GM21576 (cell line): ENCODE results near the gene FHIT.

ENCODE experiments used
- ATAC-seq: cut with Tn5 transposase; IDR thresholded peaks from one replicate; pipeline ENCODE4 v1.9.1; 2021; ENCODE audit warnings: mild to moderate bottlenecking, moderate library complexity; ENCODE audit not compliant: unreplicated experiment

The FHIT gene

DNA sequence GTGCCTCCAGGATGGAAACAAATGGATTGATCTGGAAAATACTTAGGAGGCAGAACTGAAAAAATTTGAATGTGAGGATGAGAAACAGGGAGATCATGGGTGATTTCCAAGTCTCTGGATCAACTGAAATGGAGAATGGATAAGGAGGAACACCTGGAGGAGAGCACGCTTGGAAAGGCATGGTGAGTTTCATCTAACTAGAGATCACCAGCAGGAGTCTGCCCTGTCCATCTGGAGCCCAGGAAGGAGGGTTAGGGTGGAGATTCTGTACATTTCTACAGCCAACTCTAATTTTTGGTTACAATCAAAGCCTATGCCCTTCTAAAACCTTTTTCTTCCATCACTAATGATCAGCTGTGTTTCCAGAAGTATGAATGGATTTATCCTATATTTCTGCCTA, 1205.6 kb downstream of the FHIT start:
- no peak for ATAC-seq

DNA sequence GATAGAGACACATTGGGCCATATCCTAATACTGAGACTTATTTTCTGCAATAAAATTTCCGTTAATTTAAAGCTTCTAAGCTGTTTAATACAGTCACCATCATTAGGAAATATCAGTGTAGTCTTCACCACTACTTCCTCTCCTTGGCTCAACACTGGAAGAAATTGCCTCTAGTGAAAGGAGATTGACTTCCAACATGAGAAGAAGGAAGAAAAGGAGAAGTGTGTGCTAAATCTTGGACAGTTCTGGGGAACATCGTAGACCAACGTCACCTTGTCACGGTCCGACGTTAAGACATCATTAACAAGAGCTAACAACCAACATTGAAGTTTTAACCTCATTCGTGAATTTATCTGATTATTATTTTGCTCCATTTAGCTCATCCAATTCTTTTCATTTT, 1214.4 kb downstream of the FHIT start:
- no peak for ATAC-seq

DNA sequence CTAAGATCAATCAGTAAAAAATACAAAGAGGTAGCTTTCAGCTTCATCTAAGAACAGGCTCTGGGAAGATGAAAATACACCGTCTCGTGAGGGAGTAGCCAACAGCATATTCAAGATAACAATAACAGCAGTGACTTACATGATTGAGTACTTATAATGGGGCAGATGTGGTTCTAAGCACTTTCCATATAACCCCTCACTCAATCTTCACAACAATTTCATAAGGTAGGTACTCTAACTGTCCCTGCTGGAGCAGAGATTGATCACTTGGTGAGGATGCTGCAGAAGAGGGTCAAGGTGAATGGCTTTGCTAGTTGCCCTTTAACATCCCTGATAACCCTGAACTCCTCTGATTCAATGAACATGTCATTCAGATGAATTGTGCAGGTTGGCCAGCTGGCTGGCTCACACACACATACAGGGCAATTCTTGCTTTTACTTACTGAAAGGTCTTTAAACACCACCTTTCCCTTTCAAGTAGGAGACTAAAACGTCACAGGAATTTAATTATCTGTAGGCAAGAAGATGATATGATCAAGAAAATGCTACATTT, 1217.3 kb downstream of the FHIT start:
- no peak for ATAC-seq

DNA sequence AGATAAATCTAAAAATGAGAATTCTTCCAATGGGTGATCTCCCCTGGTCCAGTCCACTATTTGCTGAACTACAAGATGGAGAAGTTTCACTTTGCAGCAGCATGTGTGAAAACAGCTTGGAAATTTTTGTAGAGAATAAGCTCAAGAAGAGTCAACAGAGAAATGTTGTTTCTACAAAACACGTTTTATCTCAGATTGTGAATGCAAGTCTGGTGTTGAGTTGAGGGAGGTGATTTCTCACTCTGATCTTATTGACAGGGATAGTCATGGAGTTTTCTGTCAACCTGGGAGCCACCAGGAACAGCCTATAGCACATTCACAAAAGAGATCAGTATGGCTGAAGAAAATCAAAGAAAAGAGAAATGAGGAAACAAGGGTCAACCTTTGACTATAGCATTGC, 1220.3 kb downstream of the FHIT start:
- ATAC-seq: no peak

DNA sequence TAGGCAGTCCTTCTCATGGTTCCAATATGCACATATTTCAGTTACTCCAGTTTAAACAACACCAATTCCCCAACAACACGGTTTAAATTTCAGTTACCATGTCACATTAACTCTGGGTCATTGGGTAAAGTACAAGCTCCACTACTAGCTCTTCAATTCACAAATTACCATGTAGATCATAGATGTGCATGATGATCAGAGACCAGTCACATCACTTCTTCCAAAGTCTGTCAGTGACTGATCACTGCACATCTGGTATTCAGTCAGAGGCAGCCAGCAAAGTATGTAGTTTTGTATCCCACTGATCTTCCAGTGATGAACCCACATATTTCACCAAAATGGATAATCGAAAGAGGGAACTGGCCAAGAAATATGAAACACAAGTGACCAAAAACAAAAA, 1223.0 kb downstream of the FHIT start:
- no peak for ATAC-seq

DNA sequence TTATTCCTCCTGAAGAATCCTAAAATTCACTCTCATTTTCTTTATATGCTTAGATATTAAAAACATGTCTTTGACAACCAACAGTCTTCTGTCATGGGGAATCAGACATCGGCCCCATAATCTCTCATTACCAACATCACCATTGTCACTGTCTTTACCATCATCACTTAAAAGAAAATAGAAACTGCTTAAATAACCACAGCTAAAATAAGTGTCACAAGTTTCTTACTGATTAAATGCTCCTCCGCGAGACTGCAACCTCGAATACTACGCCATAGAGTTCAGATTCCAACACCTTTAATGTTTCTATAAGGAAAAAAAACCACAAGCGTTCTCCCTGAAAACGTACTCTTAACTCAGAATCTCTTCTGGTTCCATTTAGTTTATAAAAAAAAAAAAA, 1223.9 kb downstream of the FHIT start:
- ATAC-seq: no peak

DNA sequence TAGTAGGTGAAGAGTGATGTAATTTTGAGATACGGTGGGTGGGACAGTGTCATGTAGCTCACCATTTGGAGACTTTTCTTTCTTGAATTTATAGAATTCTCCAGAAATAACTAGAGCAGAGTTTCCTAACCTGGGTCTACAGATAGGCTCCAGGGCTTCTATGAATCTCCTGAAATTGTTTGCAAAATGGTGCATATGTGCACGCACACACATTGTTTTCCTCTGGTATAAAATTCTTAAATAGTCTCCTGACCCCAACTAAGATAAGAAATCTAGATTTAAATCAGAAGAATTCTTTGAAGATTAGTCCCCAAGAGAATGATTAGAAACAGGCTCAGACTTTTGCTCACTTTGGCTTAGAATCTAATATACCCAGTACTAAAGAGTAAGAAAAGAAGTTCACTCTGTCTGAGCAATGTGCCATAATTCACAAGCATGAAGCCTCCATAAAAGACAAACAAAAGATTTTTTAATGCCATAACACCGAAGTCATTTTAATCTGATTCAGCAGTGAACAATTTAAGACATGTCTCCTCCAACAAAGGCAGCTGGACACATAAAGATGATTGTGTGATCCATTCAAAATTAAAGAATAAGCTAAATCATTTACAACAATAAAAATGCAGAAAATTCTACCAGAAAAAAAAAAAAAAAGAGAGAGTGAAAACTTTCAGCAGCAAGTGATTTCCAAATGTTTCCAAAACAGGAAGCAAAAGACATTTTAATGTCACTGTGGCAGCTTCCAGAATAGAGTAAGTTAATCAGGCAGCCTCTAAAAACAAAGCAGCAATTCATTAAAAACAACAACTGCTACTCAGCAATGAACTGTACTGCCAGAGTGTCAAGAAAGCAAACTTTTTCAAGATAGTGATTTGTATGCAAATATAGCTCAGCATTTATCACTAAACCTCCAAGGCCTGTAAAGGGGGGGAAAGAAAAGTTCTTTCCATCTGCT, 1225.9 kb downstream of the FHIT start:
- ATAC-seq: no peak

DNA sequence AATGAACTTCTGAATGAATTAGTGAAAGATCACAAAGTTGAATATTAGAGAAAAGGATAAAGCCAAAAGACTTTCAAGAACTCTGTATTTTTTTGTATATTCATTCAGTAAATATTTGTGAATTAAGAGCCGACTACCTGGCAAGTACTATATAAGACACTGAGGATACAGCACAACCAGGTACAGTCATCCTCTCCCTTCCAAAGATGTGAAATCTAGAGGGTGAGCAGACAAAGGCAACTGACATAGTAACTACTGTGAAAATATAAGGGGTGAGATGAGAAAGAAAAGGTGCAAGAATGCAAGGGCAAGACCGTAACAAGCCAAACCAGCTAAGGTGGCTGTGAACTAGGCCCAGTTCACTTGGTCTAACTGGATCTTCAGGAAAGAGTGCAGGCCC, 1226.9 kb downstream of the FHIT start:
- ATAC-seq: no peak

DNA sequence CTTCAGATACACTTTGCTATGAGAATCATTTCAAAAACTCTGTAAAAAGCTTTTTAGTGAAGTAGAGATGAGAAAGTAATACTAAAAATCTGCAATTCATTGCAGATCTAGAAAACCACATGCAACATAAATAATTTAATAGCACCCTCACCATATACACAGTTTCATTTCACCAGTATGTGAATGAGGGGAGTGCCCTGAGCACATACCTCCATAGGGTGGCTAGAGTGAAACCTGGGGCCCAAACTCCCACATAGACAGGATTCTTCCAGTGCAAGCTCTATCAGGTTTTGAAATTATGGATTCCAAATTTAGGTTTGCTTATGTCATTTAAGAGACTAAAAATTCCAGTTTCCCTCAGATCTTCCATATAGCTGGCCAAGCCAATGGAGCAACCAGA, 1228.1 kb downstream of the FHIT start:
- ATAC-seq: no peak

DNA sequence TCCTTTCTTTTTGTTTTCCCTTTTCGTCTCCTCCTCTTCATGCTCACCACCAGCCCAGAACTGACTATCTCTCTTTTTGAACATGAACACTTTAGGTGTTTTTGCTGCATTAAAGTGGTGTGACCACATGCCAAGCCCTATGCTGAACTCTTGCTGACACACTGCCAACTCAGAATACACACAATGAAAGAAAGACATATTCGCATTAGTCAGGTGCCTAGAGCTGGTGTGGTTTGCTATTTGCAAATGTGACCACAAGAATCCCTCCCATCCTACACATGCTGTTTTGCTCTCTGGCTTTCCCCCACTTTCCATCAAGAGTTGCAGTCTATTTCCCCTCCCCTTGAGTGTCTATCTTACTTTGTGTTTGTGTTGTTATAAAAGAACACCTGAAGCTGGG, 1233.6 kb downstream of the FHIT start:
- ATAC-seq: peak; percentile 60

DNA sequence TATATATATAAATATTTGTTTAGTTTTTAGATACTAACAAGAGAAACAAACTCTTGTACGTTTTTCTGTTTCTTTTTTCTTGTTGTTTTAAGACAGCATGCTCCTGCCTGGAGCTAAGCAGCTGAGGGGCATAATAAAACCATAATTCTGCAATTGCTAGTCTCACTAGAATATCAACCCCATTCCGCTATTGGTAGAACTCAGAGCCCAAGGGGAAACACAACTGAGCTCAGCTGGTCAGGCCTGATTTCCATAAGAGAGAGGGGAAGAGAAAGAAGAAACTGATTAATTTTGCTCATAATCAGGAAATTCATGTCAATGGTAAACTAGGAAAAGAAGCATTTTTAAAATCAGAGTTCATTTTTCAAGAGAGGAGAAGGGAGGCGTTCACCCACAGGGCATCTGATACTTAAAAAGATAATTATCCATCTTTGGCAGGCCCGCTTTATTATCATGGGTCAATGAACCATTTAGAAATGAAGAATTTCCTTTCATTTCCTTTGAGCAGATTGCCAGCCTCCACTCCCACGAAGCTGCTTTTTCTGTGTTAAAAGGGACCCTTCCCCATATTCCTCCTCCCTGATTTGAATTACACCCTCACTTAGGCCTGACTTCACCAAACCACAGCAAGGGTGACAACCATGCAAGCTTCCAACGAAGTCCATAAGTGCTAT, 1236.1 kb downstream of the FHIT start:
- no peak for ATAC-seq

DNA sequence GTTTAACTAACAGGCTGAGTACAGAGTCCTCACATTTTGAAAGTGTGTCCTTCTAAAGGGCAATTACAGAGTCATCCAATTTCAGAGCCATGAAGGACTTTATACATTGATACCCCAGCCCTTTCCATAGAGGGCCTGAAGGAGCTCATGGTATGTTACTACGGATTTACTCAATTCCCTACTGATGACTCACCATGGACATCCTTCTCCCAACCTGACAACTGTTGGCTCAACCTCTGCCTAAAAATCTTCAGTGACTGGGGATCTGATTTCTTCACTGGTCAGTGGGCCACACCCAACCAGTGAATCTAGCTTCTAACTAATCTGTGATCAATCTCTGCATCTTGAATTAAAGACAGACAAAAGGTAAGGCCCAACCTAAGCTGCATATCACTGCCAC, 1238.0 kb downstream of the FHIT start:
- no peak for ATAC-seq

DNA sequence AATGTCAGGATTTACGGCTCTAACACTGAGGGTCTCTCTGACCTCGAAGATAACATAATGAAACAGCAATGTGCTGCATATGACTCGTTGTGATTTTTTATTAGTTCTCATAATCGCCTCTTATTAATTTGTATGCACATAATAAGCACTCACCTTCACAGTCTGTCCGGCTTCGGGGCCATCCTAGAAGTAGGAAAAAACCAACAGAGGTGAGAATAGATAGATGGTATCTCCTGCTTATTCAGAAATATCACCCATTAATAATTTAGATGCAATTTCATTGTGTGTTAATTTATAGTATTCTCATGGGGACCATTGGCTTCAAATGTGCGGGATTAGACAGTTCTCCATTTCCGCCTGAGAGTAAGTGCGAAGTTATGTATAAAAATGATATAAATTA, 1240.0 kb downstream of the FHIT start:
- no peak for ATAC-seq

DNA sequence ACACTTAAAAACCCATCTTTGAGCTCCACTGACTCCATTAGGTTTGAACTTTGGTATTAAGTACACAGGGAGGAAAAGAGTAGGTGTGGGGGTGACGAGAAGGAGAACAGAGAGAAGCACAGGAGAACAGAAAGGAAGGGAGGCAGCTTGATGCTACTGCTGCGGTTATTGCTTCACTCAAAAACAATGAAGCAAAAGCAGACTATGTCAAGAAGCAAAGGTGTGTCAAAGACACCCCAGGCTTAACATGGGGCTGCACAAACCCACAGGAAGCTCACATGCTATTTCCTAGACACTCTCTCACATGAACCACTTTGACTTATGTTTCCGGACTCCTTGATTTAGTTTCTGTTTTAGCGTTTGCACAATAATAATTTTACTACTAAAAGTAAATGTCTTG, 1240.5 kb downstream of the FHIT start:
- peak; percentile 97 for ATAC-seq

DNA sequence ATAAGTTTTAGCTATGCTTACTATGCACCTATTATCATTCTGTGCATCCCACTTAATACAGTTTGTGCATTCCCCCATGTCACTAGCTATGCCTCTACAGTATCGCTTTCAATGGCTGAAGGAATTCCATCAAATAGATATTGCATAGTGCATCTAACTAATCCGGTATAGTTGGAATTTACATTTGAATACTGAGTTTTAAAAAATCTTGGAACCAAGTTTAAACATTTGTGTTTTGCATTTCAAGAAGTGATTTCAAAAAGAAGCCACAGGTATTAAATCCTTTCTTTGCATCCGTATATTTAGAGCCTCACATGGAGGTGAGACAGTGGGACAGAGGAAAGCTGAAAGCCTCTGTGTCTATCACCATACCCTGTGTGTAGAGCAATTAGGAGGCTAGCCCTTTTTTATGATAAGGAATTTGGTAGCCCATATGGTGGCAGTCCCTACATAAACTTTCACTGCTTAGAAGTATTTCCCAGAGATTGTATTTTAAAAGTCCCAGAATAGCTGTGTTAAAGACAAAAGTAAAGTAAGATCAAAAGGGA, 1241.2 kb downstream of the FHIT start:
- no peak for ATAC-seq

DNA sequence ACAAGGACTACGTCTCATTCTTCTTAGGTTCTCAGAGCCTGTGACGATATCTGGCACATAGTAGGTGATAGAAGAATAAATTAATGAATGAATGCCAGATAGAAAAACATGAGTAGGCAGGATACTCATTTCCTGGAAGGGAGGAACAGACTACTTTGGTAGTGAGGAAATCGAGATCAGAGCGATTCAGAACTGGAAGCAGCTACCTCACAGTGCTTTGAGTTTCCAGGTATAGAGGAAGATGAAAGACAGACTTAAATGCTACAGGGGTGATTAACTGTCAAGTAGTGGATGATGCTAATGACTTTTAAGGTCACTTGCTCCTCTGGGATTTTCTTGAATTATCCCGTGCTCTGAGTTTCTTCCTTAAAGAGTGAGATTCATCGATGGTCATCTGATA, 1249.9 kb downstream of the FHIT start:
- ATAC-seq: no peak

DNA sequence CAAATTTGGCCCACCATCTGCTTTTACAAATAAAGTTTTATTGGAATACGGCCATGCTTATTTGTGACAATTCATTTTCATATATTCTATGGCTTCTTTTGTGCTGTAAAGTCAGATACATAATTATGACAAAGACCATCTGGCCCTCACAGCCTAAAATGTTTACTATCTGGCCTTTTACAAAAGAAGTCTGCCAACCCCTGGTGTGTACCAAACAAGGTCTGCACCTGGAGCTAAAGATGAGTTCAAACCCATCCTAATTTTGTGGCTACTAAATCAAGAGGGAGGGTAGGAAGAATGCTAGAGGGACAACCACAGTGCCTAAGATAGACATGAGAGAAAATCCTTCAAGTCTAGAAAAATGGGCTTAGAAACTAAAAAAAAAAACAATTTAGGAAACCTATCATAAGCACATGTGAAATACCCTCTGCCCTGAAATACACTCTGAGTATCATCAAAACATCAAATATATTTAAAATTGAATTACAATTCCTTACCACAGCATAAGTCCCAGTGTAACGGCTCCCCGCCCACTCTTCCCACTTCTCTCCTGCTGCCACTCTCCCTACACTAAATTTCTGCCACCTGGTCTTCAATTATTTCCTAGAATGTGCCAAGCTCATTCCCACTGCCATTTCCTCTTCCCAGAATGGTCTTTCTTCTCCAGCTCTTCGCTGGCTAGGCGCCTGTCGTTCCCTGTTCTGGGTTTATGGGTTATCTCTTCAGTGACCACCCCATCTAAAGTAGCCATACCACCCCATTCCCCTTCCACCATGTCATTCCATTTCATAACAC, 1250.7 kb downstream of the FHIT start:
- ATAC-seq: no peak

DNA sequence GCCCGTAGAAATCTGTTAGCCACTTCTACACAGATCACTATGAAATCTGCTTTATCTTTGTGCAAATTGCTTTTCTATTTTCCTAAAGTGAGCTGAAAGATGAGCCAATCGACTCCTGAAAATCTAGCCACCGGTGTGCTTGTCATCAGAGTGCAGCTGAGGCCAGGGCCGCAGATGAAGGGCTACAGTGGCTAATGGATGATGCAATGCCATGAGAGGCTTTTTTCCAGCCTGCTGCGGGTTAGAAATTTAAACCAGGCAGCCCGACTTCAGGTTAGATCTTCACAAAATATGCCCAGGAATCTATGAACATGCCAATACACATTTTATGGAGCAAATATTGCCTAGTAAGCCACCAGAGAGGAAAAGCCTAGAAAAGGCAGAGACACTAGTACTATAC, 1253.2 kb downstream of the FHIT start:
- ATAC-seq: no peak

DNA sequence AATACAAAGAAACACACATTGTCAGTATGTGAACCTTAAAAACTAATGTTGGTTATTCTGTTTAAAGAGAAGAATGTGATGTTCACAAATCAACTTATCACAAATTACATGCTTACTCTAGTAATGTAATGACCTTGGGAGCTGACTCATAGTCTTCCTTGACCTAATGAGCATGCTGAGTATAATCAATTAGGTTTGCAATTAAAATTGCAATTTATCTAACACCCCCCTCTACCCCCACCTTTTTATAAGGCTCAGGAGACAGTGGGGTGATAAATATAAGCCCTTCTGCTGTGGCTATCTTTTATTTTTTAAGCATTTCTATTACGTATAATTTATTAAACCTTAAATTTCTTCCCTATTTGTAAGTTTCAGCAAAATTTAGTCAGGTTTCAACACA, 1253.7 kb downstream of the FHIT start:
- ATAC-seq: no peak

DNA sequence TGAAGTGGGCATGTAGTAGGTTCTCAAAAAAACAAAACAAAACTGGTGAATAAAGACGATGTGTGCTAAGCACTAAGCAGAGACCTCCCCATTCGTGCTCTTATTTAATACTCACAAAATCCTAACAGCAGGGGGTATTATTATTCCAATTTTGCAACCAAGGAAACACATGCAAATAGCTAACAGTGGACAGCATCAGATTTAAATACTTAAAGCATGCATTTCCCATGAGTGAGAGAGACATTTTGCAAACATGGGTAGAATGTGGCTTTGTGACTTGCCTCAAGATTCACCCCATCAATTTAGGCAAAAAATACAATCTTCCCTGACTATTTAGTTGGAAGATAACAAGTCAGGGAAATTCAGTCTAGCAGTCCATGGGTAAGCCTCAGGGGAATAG, 1255.2 kb downstream of the FHIT start:
- no peak for ATAC-seq

DNA sequence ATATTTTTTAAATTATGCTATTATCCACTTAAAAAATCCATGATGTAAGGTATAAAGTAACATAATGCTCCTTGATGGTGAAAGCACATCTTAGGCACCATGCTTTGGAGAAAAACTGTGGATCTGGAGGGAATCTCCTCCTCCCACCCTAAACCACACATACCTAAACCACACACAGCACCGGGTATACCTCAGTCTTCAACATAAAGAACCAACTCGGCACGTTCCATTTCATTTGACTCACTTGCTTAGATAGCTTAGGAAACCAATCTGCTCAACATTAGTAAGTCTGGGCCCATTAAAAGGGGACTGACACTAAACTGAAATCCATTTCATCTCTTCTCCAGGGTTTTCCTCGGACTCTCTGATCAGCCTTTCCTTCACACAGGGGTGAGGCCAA, 1255.7 kb downstream of the FHIT start:
- ATAC-seq: no peak
